ENCODE measurements around the gene NEK7.
A peak's percentile ranks its signal among the peaks of the same experiment; 100 is the strongest.

NEK7 gene

DNA sequence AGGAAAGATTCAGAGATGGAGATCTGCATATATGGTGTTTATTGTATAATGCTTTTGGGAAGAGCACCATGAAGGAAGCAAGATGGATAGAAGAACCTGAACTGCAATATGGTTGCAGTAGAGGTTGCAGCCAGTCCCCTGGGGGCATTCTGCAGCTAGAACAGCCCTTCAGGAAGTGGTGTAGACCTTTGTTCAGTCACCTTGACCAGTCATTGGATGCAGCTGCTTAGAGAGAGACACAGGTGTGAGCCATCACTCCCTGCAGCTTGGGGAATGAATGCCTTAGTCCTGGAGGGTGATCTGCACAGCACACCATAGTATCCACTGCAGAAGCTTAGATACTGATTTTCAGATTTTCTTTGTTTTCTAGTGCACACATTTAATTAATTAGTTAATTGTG, 42.3 kb downstream of the NEK7 start:
- H3K9me3 ChIP-seq: no peaks in the 10 kb centered on the region
- no peak overlapping the region for H3K27ac ChIP-seq
- TF ChIP-seq CTCF (IDR thresholded peaks at IDR 0.05): no peak
- H3K4me1 ChIP-seq (ENCODE audit: control insufficient read depth in 1 of 2, insufficient read depth in 1 of 2, low read depth in 1 of 2, low read length in 1 of 2): peaks cover 24 to 29% of the 10 kb centered on the region in 2 experiments
- no peaks in the 10 kb centered on the region for H3K36me3 ChIP-seq
- no peaks in the 10 kb centered on the region for H3K27me3 ChIP-seq
- no peak overlapping the region for H3K4me3 ChIP-seq (ENCODE audit: low read depth in 1 of 2, low read length in 1 of 2)

- Histone ChIP-seq H3K27me3 (no peaks in the 10 kb centered on the region), H3K9me3 (no peaks in the 10 kb centered on the region), H3K27ac (peak overlapping the region; percentile 1), H3K4me3 (ENCODE audit: low read depth in 1 of 2, low read length in 1 of 2) (no peak overlapping the region), H3K36me3 (no peaks in the 10 kb centered on the region), H3K4me1 (ENCODE audit: control insufficient read depth in 1 of 2, insufficient read depth in 1 of 2, low read depth in 1 of 2, low read length in 1 of 2) (peaks cover 24 to 29% of the 10 kb centered on the region in 2 experiments)
- no peak for TF ChIP-seq CTCF (IDR thresholded peaks at IDR 0.05)
These were observed 45.4 kb downstream of the NEK7 start for GRCh38 chr1:198201956-198202784.

- H3K27ac ChIP-seq: no peak overlapping the region
- TF ChIP-seq CTCF (IDR thresholded peaks at IDR 0.05): no peak
These were observed 46.6 kb downstream of the NEK7 start for GRCh38 chr1:198203434-198203833.

GRCh38 chr1:198205016-198205684, 48.4 kb downstream of the NEK7 start:
- Histone ChIP-seq H3K27ac (no peak overlapping the region), H3K27me3 (no peaks in the 10 kb centered on the region), H3K4me3 (ENCODE audit: low read depth in 1 of 2, low read length in 1 of 2) (no peak overlapping the region), H3K9me3 (no peaks in the 10 kb centered on the region), H3K36me3 (no peaks in the 10 kb centered on the region), H3K4me1 (ENCODE audit: control insufficient read depth in 1 of 2, insufficient read depth in 1 of 2, low read depth in 1 of 2, low read length in 1 of 2) (peaks cover 24 to 29% of the 10 kb centered on the region in 2 experiments)
- no peak for TF ChIP-seq CTCF (IDR thresholded peaks at IDR 0.05)

More at GRCh38 chr1:198203434-198203833, 46.6 kb downstream of the NEK7 start:
- peaks cover 24 to 29% of the 10 kb centered on the region in 2 experiments for H3K4me1 ChIP-seq (ENCODE audit: control insufficient read depth in 1 of 2, insufficient read depth in 1 of 2, low read depth in 1 of 2, low read length in 1 of 2)
- no peaks in the 10 kb centered on the region for H3K36me3 ChIP-seq
- no peaks in the 10 kb centered on the region for H3K27me3 ChIP-seq
- no peaks in the 10 kb centered on the region for H3K9me3 ChIP-seq
- H3K4me3 ChIP-seq (ENCODE audit: low read depth in 1 of 2, low read length in 1 of 2): no peak overlapping the region

DNA sequence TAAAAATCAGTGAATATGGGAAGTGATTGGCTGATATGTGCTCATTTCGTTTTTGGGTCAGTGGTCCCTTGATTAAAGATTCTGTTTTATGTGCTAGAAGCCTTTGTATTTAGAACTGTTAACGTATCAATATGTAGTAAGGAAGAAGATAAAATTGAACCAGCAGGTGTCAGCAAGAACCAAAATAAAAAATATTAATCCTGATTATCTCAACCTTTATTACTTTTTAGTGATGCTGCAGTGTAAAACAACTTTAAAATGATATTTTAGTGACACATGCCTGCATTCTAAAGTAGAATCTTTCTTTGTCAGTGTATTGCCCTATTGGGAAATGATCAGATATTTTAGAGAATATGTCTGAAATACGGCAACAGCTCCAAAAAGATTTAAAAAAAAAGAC, 49.5 kb downstream of the NEK7 start:
- no peak overlapping the region for H3K27ac ChIP-seq
- TF ChIP-seq CTCF (IDR thresholded peaks at IDR 0.05): no peak

More for the DNA sequence above, 49.5 kb downstream of the NEK7 start:
- Histone ChIP-seq H3K4me3 (ENCODE audit: low read depth in 1 of 2, low read length in 1 of 2) (no peak overlapping the region), H3K9me3 (no peaks in the 10 kb centered on the region), H3K36me3 (no peaks in the 10 kb centered on the region), H3K27me3 (no peaks in the 10 kb centered on the region), H3K4me1 (ENCODE audit: control insufficient read depth in 1 of 2, insufficient read depth in 1 of 2, low read depth in 1 of 2, low read length in 1 of 2) (peaks cover 25 to 30% of the 10 kb centered on the region in 2 experiments)
